Hepatic stellate cell (primary cell): ENCODE data around the gene UBE2D3.
"Not testable (repeated sequence)": the region's sequence is repeated elsewhere in the genome, so short reads cannot be mapped to it uniquely, and the experiment has no call there.

ENCODE experiments used
- DNase-seq: peaks from one replicate; pipeline ENCODE4 v3.0.0; 2011; ENCODE audit warnings: low spot score

UBE2D3 gene

DNA sequence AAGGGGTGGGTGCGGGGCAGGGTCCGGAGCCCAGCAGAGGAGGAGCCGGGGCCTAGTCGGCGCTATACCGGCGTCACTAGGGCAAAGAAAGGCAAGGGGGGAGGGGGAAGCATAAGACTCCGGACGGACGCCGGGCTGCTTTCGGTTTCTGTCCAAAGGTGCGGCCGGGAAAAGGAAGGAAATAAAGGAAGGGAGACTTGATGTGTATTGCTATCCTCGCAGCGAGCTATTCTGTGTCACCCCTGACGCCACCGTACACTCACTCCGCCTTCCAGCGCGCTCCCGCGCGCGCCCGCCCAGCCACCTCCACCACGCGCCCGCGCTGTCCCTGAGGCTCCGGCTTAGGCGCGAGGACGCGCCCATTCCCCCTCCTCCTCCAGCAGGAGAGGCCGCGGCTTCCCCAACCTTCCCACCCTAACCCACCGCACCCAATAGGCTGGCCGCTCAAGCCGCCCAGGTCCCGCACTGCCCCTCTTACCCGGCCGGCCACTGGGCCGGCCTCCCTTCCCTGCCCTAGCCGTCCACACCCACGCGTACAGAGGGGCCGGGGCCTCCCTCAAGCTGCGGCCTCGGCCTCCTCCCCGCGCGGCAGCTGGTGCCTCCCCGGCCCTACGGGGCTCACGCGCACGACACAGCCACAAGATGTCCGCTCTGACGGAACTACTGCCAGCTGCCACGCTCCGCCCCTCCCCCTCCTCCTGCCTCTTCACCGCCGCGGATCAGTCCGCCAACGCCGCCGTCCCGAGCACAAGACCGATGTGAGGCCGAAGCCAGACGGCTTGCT lies at the start of gene UBE2D3:
Gene UBE2D3 (minus strand): TSS at position 662 of the 784 bp plus-strand sequence. CDS start 1,043 bp downstream, outside the sequence.
- peak; percentile 74 for DNase-seq

DNA sequence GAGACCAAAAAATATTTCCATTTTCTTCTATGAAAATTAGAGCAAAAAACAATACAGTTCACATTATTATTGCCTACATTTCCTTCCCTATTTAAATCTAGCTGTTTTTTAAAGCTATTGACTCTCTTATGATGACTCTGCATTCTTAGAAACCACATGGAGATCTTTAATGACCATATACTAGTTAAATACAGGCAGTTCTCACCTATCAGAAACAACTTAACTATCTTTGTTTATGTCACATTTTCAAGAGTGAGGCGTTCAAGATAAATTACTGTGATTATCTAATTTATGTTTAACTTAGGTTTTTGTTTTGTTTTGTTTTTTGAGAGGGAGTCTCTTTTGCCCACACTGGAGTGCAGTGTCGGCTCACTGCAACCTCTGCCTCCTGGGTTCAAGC lies 44.4 kb upstream of the UBE2D3 start:
- DNase-seq = no peak

- DNase-seq = no peak
These were observed 42.3 kb upstream of the UBE2D3 start for GRCh38 chr4:102869569-102870197.

DNA sequence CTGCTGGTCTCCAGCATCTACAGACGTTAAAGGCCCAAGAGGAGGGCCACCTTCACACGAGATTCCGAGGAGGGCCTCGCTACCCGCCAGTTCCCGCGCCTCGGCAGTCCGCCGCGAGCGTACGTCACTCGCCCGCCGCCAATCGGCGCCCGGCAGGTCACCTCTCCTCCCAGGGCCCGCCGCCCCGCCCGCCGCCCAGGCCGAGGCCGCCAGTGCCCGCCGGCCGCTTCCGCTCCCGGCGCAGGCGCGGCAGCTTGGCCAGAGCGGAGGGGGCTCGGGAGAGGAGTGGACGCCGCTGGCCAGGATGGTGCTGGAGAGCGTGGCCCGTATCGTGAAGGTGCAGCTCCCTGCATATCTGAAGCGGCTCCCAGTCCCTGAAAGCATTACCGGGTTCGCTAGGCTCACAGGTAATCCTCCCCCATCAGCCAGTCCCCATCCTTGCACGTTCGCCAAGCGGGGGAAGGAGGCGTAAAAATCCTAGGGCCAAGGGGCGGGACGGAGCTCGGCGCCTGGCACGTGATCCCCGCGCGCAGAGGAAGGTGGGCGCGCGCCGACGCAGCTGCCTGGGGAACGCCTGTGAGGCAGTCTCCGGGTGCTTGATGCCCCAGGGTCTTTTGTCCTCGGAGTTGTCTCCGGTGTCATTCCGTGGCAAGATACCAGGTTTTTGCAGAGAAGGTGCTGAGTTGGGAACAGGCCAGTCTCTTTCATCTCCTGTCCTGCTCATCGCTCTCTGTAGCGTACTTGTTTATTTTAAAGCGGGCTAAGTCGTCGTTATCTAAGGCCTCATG lies 41.6 kb upstream of the UBE2D3 start, which contains the start of gene CISD2:
Gene CISD2 (plus strand): TSS at position 212 of the 788 bp plus-strand sequence. CDS start 93 bp downstream, at position 305.
- peak; percentile 83 for DNase-seq

DNA sequence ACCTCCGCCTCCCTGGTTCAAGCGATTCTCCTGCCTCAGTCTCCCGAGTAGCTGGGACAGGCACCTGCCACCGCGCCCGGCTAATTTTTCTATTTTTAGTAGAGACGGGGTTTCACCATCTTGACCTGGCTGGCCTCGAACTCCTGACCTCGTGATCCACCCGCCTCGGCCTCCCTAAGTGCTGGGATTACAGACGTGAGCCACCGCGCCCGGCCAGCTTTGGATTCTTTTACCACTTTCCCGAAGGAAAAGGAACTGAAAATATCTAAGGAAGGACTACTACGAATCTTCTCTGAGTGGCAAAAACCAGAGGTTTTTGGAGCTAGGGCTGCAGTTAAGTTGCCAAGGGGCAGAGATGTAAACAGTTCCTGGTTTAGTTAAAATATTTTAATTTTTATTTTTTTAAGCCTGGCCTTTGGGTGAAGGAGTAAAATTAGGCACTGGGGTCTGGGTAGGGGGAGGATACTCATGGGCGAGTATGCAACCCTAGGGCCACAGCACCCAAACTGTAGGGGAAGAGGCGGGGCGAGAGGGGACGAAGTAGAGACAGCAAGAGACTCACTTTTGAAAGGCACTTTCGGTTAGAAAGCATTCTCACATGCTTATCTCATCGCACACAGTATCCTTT lies 40.9 kb upstream of the UBE2D3 start:
- no peak for DNase-seq

DNA sequence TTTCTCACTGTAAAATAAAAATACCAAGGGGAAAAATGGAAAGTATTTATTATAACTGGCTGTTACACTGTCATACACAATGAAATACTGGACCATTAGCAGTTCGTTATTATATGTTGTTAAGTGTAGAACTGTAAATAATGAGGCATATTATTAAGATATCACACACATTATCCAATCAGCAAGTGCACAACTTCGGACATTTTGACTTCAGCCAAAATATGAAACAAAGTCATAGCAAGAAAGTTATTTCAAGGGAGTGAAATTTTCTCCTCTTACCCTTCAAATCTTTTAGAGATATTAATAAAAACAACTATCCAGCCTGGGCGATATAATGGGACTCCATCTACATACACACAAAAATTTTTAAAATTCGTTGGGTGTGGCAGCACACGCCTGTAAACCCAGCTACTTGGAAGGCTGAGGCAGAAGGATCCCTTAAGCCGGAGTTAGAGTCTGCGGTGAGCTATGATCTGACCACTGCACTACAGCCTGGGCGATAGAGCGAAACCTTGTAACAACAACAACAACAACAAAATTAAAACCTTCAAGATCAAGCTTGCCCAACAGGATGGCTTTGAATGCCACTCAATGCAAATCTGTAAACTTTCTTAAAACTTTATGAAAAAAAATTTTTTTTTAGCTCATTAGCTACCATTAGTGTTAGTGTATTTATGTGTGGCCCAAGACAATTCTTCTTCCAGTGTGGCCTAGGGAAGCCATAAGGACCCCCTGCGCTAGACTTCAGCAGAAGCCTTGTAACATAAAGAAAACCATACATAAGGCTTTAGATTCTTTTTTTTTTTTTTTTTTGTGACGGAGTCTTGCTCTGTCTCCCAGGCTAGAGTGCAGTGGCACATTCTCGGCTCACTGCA lies 40.2 kb upstream of the UBE2D3 start:
- no peak for DNase-seq

DNA sequence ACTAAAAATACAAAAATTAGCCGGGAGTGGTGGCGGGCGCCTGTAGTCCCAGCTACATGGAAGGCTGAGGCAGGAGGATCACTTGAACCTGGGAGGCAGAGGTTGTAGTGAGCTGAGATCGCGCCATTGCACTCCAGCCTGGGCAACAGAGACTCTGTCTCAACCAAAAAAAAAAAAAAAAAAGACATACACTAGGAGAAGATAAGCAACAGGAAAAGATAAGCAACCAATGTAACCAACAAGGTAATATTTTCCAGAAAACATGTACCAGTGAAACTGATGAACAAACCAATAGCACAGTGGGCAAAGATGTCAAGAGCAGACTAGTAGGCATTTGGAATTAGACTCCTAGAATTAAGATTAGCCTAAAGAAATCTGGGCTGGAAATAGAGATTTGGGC lies 38.0 kb upstream of the UBE2D3 start:
- DNase-seq = not testable (repeated sequence)

DNA sequence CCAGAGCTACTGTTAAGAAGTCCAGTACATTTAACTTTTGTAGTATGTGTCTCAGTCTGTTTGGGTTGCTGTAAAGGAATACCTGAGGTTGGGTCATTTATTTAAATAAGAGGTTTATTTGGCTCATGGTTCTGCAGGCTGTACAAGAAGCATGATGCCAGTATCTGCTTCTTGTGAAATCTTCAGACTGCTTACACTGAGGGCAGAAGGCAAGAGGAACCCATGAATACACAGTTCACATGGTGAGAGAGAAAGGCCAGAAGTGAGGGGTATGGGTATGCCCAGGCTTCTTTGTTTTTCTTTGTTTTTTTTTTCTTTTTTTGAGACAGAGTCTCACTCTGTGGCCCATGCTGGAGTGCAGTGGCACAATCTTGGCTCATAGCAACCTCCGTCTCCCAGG lies 35.4 kb upstream of the UBE2D3 start:
- no peak for DNase-seq

- no peak for DNase-seq
These were observed 34.7 kb upstream of the UBE2D3 start for GRCh38 chr4:102862016-102862415.

GRCh38 chr4:102860611-102861324 lies 33.4 kb upstream of the UBE2D3 start:
- no peak for DNase-seq

- no peak for DNase-seq
These were observed 31.6 kb upstream of the UBE2D3 start for GRCh38 chr4:102858828-102859464.

DNA sequence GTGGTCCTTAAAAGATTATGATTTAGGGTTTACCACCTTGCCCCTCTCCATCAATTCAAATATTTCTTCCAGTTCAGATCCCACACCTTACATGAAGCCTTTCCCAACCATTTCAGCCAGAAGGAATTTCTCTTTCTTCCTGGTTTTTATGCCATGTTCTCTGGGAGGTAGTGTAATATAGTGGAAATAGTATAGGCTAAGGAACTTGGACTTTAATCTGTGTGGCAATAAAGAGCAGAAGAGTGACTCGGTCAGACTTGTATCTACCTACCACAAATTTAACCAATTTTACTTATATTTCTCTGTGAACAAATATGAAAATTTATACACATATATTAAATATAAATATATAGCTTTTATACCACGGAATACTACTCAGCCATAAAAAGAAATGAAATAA lies 23.0 kb upstream of the UBE2D3 start:
- DNase-seq = no peak

GRCh38 chr4:102849579-102850104 lies 22.3 kb upstream of the UBE2D3 start:
- DNase-seq = no peak

GRCh38 chr4:102847687-102848086 lies 20.3 kb upstream of the UBE2D3 start:
- DNase-seq = no peak

- peak; percentile 26 for DNase-seq
These were observed 16.6 kb upstream of the UBE2D3 start for GRCh38 chr4:102843938-102844337.

GRCh38 chr4:102843273-102843672 lies 15.9 kb upstream of the UBE2D3 start:
- DNase-seq = no peak

- DNase-seq = no peak
These were observed 15.0 kb upstream of the UBE2D3 start for GRCh38 chr4:102842367-102842766.

- no peak for DNase-seq
These were observed 9.2 kb upstream of the UBE2D3 start for GRCh38 chr4:102836596-102836995.

- DNase-seq = no peak
These were observed 5.3 kb upstream of the UBE2D3 start for GRCh38 chr4:102832667-102833066.

DNA sequence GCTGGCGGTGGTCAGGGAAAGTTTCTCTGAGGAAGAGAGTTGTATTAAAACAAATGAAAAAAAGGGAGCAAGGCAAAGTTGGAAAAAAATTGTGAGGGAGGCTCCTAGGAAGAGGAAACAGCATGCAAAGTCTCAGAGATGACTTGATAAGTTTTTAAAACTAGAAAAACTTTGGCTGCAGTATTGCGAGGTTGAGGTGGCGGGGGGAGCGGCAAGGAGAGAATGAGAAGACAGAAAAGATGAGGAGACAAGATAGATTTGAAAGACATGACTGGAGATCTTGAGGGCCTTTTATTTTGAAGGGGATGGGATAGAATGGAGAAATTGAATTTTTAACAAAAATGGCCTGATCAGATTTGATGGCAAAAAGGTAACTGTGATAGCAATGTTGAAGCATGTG lies 4.8 kb upstream of the UBE2D3 start:
- DNase-seq = no peak
